ENCODE results near the gene EIF1. TPM values are rescaled to one million over a fixed set of nuclear protein-coding genes. Genes with fewer than 3 reads are reported as not detected.
"Not testable (repeated sequence)": the region's sequence is repeated elsewhere in the genome, so short reads cannot be mapped to it uniquely, and the experiment has no call there.

The EIF1 gene
- total and polyA plus RNA-seq, 2 experiments from 2014 or later, result 272 to 603 TPM

DNA sequence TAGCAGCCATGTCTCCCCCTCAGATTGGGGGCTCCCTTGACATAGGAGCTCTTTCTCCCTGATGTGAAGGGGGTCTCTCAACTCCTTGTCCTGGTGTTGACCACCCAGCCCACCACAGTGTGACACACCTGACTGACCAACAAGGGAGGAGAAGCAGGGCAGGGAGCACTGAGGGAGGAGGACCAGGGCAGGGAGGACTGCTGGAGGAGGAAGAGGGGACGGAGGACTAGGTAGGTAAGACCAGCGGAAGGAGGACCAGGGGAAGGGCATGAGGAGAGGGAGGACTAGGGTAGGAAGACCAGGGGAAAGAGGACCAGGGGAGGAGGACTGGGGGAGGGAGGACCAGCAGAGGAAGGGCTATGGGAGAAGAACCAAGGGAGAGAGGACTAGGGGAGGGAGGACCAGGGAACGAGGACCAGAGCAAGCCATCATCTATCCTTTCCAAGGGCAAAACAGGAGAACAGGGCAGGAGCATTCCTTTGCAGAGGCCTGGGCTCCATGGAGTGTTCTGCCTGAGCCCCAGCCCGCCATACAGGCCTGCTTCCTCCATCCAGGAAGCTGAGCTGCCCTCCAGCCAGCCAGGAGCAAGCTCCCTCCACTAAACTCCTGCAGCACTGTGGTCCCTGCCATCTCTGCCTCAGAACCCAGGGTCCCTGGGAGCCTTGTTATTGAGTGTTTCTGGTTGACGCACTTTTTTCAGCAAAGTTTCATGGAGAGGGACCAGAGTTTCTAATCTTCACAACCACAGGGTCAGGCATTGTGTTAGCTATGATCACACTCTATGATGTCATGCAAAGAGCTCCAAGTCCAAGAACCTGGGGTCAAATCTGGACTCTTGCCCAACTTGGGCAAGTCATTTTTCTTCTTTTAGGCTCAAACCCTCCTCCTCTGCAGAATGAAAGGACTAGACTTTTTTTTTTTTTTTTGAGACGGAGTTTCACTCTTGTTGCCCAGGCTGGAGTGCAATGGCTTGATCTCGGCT is 48.9 kb upstream of the EIF1 start:
- no peak overlapping the region; the same call in 1 of the 2 replicates for H2AFZ ChIP-seq
- no peak for ATAC-seq

DNA sequence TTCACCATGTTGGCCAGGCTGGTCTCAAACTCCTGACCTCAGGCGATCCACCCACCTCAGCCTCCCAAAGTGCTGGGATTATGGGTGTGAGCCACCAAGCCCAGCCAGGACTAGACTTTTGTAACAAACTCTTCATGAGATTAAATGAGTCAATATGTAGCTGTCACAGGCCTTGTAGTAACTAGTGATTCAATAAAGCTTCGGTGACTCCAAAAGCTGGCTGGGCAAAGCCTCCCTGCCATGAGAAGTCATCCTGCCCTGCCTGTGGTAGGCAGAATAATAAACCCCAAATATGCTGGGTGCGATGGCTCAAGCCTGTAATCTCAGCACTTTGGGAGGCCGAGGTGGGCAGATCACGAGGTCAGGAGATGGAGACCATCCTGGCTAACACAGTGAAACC is 48.1 kb upstream of the EIF1 start:
- H3K79me2 ChIP-seq (replicated peaks; ENCODE audit: insufficient read depth); H3K27ac ChIP-seq (ENCODE audit: low read depth); H3K4me1 ChIP-seq (ENCODE audit: insufficient read depth); H3K27ac Mint-ChIP-seq; ATAC-seq; H3K4me3 ChIP-seq; H3K27me3 Mint-ChIP-seq (ENCODE audit: insufficient read depth, low read depth, poor library complexity); H3K36me3 ChIP-seq (ENCODE audit: insufficient read depth); H3K9me3 Mint-ChIP-seq; H3K9me2 ChIP-seq (ENCODE audit: insufficient read depth); H3K4me2 ChIP-seq; H3K27me3 ChIP-seq (ENCODE audit: insufficient read depth); H3F3A ChIP-seq (replicated peaks; ENCODE audit: low read depth); H2AFZ ChIP-seq; H3K4me3 Mint-ChIP-seq; H3K4me1 Mint-ChIP-seq; DNase-seq (ENCODE audit: low spot score); H3K36me3 Mint-ChIP-seq (ENCODE audit: low read depth); H4K20me1 ChIP-seq (replicated peaks; ENCODE audit: insufficient read depth): not testable (repeated sequence)

More for the DNA sequence above, 48.9 kb upstream of the EIF1 start:
- Mint-ChIP-seq H3K27me3 (ENCODE audit: insufficient read depth, low read depth, poor library complexity) (peaks cover 12% of the 10 kb centered on the region), H3K27ac (no peak overlapping the region), H3K4me1 (peaks cover 10% of the 10 kb centered on the region), H3K4me3 (no peak overlapping the region), H3K9me3 (no peaks in the 10 kb centered on the region), H3K36me3 (ENCODE audit: low read depth) (no peaks in the 10 kb centered on the region)
- TF ChIP-seq JUNB (IDR thresholded peaks at IDR 0.05; ENCODE audit: unreplicated experiment) (no peak), NANOG (IDR thresholded peaks at IDR 0.05; ENCODE audit: borderline replicate concordance) (no peak)
- TF ChIP-seq, protein P1, sequence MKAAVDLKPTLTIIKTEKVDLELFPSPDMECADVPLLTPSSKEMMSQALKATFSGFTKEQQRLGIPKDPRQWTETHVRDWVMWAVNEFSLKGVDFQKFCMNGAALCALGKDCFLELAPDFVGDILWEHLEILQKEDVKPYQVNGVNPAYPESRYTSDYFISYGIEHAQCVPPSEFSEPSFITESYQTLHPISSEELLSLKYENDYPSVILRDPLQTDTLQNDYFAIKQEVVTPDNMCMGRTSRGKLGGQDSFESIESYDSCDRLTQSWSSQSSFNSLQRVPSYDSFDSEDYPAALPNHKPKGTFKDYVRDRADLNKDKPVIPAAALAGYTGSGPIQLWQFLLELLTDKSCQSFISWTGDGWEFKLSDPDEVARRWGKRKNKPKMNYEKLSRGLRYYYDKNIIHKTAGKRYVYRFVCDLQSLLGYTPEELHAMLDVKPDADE (IDR thresholded peaks at IDR 0.05), result no peak
- TF ChIP-seq, protein P2, sequence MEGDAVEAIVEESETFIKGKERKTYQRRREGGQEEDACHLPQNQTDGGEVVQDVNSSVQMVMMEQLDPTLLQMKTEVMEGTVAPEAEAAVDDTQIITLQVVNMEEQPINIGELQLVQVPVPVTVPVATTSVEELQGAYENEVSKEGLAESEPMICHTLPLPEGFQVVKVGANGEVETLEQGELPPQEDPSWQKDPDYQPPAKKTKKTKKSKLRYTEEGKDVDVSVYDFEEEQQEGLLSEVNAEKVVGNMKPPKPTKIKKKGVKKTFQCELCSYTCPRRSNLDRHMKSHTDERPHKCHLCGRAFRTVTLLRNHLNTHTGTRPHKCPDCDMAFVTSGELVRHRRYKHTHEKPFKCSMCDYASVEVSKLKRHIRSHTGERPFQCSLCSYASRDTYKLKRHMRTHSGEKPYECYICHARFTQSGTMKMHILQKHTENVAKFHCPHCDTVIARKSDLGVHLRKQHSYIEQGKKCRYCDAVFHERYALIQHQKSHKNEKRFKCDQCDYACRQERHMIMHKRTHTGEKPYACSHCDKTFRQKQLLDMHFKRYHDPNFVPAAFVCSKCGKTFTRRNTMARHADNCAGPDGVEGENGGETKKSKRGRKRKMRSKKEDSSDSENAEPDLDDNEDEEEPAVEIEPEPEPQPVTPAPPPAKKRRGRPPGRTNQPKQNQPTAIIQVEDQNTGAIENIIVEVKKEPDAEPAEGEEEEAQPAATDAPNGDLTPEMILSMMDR (conservative IDR thresholded peaks at IDR 0.05; ENCODE audit: low read depth in 2 of 2), result no peak
- Histone ChIP-seq H3K4me1 (ENCODE audit: insufficient read depth) (0 out of 2 replicates have a peak, but pooled peaks cover 6% of the 10 kb centered on the region), H3F3A (replicated peaks; ENCODE audit: low read depth) (no peaks in the 10 kb centered on the region), H3K36me3 (ENCODE audit: insufficient read depth) (no peaks in the 10 kb centered on the region), H4K20me1 (replicated peaks; ENCODE audit: insufficient read depth) (no peaks in the 10 kb centered on the region), H3K9me2 (ENCODE audit: insufficient read depth) (no peaks in the 10 kb centered on the region), H3K27ac (ENCODE audit: low read depth) (no peak overlapping the region), H3K4me2 (no peak overlapping the region), H3K79me2 (replicated peaks; ENCODE audit: insufficient read depth) (no peaks in the 10 kb centered on the region), H3K27me3 (ENCODE audit: insufficient read depth) (no peaks in the 10 kb centered on the region), H3K4me3 (no peak overlapping the region)
- DNase-seq (ENCODE audit: low spot score), result no peak

All from GM23338 (cell line).